OCI-LY1 (cell line): ENCODE data around the gene NDUFAF8.

Experiments
- H2AFZ ChIP-seq: fragments of 200-600 bp; sonication (generic), shearing (Covaris generic); 2 replicates; pipeline ENCODE4 v1.6.0; 2014; ENCODE audit warnings: antibody characterized with exemption, mild to moderate bottlenecking, low read length
- H3F3A ChIP-seq: fragments of 200-600 bp; sonication (generic), shearing (Covaris generic); 2 replicates; pipeline ENCODE4 v1.6.0; 2014; ENCODE audit warnings: mild to moderate bottlenecking, antibody characterized with exemption, low read length, moderate library complexity; ENCODE audit not compliant: insufficient read depth
- H3K27ac ChIP-seq: fragments of 200-600 bp; sonication (generic); 2 replicates; pipeline ENCODE4 v1.5.1; 2014; ENCODE audit warnings: low read length, mixed run types, mild to moderate bottlenecking, low read depth; ENCODE audit not compliant: poor library complexity, severe bottlenecking
- H3K27me3 ChIP-seq: fragments of 200-600 bp; sonication (generic); 2 replicates; pipeline ENCODE4 v1.6.0; 2014; ENCODE audit warnings: antibody characterized with exemption, mild to moderate bottlenecking, low read length, moderate library complexity; ENCODE audit not compliant: insufficient read depth
- H3K36me3 ChIP-seq: fragments of 200-600 bp; sonication (generic); 2 replicates; pipeline ENCODE4 v1.6.1; 2014; ENCODE audit warnings: mild to moderate bottlenecking, antibody characterized with exemption, low read length, moderate library complexity, mixed read lengths; ENCODE audit not compliant: insufficient read depth
- H3K4me1 ChIP-seq: fragments of 200-600 bp; sonication (generic); 2 replicates; pipeline ENCODE4 v1.5.1; 2014; ENCODE audit warnings: mild to moderate bottlenecking, low read length, moderate library complexity; ENCODE audit not compliant: insufficient read depth, severe bottlenecking
- H3K4me2 ChIP-seq: fragments of 200-600 bp; sonication (generic), shearing (Covaris generic); 2 replicates; pipeline ENCODE4 v1.6.1; 2014; ENCODE audit warnings: low read length
- H3K4me3 ChIP-seq: fragments of 200-600 bp; sonication (generic); 2 replicates; pipeline ENCODE4 v1.5.1; 2014; ENCODE audit warnings: low read length, low read depth, mild to moderate bottlenecking, mixed read lengths; ENCODE audit not compliant: poor library complexity, severe bottlenecking
- H3K79me2 ChIP-seq: fragments of 200-600 bp; shearing (Covaris generic); 2 replicates; pipeline ENCODE4 v1.6.1; 2016; ENCODE audit warnings: mixed run types, low read length, mixed read lengths; ENCODE audit not compliant: insufficient read depth
- H3K9ac ChIP-seq: fragments of 200-600 bp; sonication (generic), shearing (Covaris generic); 2 replicates; pipeline ENCODE4 v1.6.1; 2014; ENCODE audit warnings: mild to moderate bottlenecking, low read length, mixed read lengths
- H3K9me2 ChIP-seq: fragments of 200-600 bp; sonication (generic), shearing (Covaris generic); 2 replicates; pipeline ENCODE4 v1.6.1; 2014; ENCODE audit warnings: low read depth, mild to moderate bottlenecking, low read length, mixed read lengths
- H3K9me3 ChIP-seq: fragments of 200-600 bp; shearing (Covaris generic); 2 replicates; pipeline ENCODE4 v1.6.1; 2014; ENCODE audit warnings: low read length, mixed read lengths
- H4K20me1 ChIP-seq: fragments of 200-600 bp; sonication (generic), shearing (Covaris generic); 2 replicates; pipeline ENCODE4 v1.6.0; 2016; ENCODE audit warnings: mild to moderate bottlenecking, low read length; ENCODE audit not compliant: insufficient read depth
- CTCF ChIP-seq: fragments of 200-600 bp; sonication (generic), shearing (Covaris generic); IDR thresholded peaks from 2 replicates; pipeline ENCODE4 v1.5.1; 2017; ENCODE audit warnings: mild to moderate bottlenecking, antibody characterized with exemption, low read length, moderate library complexity, mixed read lengths
- EZH2 ChIP-seq: fragments of 200-600 bp; sonication (generic), shearing (Covaris generic); IDR thresholded peaks from 2 replicates; pipeline ENCODE4 v1.8.0; 2017; ENCODE audit warnings: borderline replicate concordance, mixed run types, mild to moderate bottlenecking, antibody characterized with exemption, low read length, moderate library complexity, mixed read lengths

The NDUFAF8 gene

DNA sequence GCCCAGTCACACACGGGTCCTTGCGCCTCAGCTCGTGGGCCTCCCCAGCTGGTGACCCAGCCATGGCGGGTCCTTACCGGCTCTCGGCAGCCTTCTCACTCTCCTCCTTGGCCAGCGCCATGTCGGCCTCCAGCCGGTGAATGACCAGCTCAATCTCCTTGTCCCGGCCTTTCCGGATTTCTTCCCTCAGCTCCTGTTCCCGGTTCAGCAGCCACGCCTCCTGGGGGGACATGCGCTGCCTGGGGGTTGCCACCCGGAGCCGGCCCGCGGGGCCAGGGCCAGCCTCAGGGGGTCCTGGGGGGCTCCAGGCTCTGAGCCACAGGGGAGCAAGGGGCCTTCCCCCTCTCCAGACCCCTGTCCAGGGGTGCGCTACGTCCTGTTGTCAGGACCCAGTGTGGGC is 48.0 kb upstream of the NDUFAF8 start:
- Histone ChIP-seq H2AFZ (no peak overlapping the region), H3K4me1 (no peaks in the 10 kb centered on the region), H3K27ac (no peak overlapping the region), H3K36me3 (no peaks in the 10 kb centered on the region), H4K20me1 (no peaks in the 10 kb centered on the region), H3K9me2 (no peaks in the 10 kb centered on the region), H3K4me3 (no peak overlapping the region), H3K9me3 (no peaks in the 10 kb centered on the region), H3F3A (no peaks in the 10 kb centered on the region), H3K27me3 (no peaks in the 10 kb centered on the region), H3K79me2 (no peaks in the 10 kb centered on the region), H3K4me2 (no peak overlapping the region), H3K9ac (no peak overlapping the region)
- TF ChIP-seq EZH2 (no peak), CTCF (no peak)

DNA sequence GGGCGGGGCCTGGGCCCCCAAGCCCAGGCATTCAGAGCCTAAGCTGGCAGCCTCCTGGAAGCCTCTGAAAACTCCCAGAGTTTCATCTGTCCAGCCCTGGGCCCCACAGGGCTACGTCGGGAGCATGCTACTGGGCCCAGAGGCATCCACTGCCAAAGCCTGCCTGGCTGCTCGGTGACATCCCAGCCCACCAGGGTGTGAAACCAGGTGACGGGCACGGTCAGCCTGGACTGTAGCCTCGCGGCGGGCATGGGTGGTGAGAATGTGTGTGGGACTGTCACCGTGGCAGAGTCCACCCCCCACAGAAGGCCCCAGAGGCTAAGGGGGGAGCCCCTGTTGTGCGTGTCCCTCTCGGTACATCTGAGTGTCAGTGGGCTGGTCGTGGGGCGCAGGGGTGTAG is 47.5 kb upstream of the NDUFAF8 start:
- no peaks in the 10 kb centered on the region for H4K20me1 ChIP-seq
- H3K9me2 ChIP-seq: no peaks in the 10 kb centered on the region
- H3K4me1 ChIP-seq: no peaks in the 10 kb centered on the region
- no peak overlapping the region for H3K27ac ChIP-seq
- no peaks in the 10 kb centered on the region for H3K27me3 ChIP-seq
- H3K9me3 ChIP-seq: no peaks in the 10 kb centered on the region
- TF ChIP-seq CTCF (no peak), EZH2 (no peak)
- H3K4me3 ChIP-seq: no peak overlapping the region
- H3K79me2 ChIP-seq: no peaks in the 10 kb centered on the region
- no peak overlapping the region for H3K9ac ChIP-seq
- no peak overlapping the region for H3K4me2 ChIP-seq
- H3F3A ChIP-seq: no peaks in the 10 kb centered on the region
- no peak overlapping the region for H2AFZ ChIP-seq
- H3K36me3 ChIP-seq: no peaks in the 10 kb centered on the region

- H3K4me3 ChIP-seq: no peak overlapping the region
- H3K27me3 ChIP-seq: no peaks in the 10 kb centered on the region
- no peaks in the 10 kb centered on the region for H3K4me1 ChIP-seq
- H3K9ac ChIP-seq: no peak overlapping the region
- no peak overlapping the region for H3K4me2 ChIP-seq
- H3K79me2 ChIP-seq: no peaks in the 10 kb centered on the region
- no peaks in the 10 kb centered on the region for H3F3A ChIP-seq
- H3K9me3 ChIP-seq: no peaks in the 10 kb centered on the region
- TF ChIP-seq EZH2 (no peak), CTCF (no peak)
- no peaks in the 10 kb centered on the region for H4K20me1 ChIP-seq
- no peak overlapping the region for H2AFZ ChIP-seq
- H3K36me3 ChIP-seq: no peaks in the 10 kb centered on the region
- H3K9me2 ChIP-seq: no peaks in the 10 kb centered on the region
- no peak overlapping the region for H3K27ac ChIP-seq
Observed at GRCh38 chr17:81192386-81193050, 46.6 kb upstream of the NDUFAF8 start.
